H9 (cell line): ENCODE data around the gene SDK2. TPM values are rescaled to one million over a fixed set of nuclear protein-coding genes. Genes with fewer than 3 reads are reported as not detected.
A peak's percentile ranks its signal among the peaks of the same experiment; 100 is the strongest.

Source experiments
- DNase-seq: peaks from one replicate; pipeline ENCODE4 v3.0.0-alpha.2; 2017
- H2AFZ ChIP-seq: one replicate; pipeline ENCODE4 v1.6.1; 2013; ENCODE audit warnings: mild to moderate bottlenecking, low read length, control low read depth, moderate library complexity
- H2AK5ac ChIP-seq: 2 replicates; pipeline ENCODE4 v1.6.1; 2013; ENCODE audit warnings: low read length, control low read depth, mixed read lengths; ENCODE audit not compliant: insufficient read length
- H2BK120ac ChIP-seq: one replicate; pipeline ENCODE4 v1.6.1; 2013; ENCODE audit warnings: low read depth, mild to moderate bottlenecking, low read length, control low read depth, inconsistent platforms; ENCODE audit not compliant: poor library complexity, severe bottlenecking
- H2BK12ac ChIP-seq: 2 replicates; pipeline ENCODE4 v1.6.1; 2013; ENCODE audit warnings: low read length, control low read depth, mixed read lengths, low read depth; ENCODE audit not compliant: insufficient read length
- H2BK15ac ChIP-seq: 2 replicates; pipeline ENCODE4 v1.6.1; 2013; ENCODE audit warnings: low read depth, low read length, control low read depth
- H2BK20ac ChIP-seq: one replicate; pipeline ENCODE4 v1.6.1; 2013; ENCODE audit warnings: low read depth, mild to moderate bottlenecking, low read length, control low read depth, inconsistent platforms; ENCODE audit not compliant: poor library complexity, severe bottlenecking
- H2BK5ac ChIP-seq: 2 replicates; pipeline ENCODE4 v1.6.1; 2013; ENCODE audit warnings: low read length, control low read depth, mixed read lengths; ENCODE audit not compliant: insufficient read length
- H3K14ac ChIP-seq: 2 replicates; pipeline ENCODE4 v1.6.1; 2013; ENCODE audit warnings: low read length, control low read depth; ENCODE audit not compliant: insufficient read depth
- H3K18ac ChIP-seq: 2 replicates; pipeline ENCODE4 v1.6.1; 2013; ENCODE audit warnings: low read depth, mild to moderate bottlenecking, mixed read lengths, low read length, control low read depth; ENCODE audit not compliant: insufficient read length
- H3K23ac ChIP-seq: 2 replicates; pipeline ENCODE4 v1.6.1; 2013; ENCODE audit warnings: low read length, control low read depth, mixed read lengths, low read depth; ENCODE audit not compliant: insufficient read length
- H3K23me2 ChIP-seq: 2 replicates; pipeline ENCODE4 v1.6.1; 2013; ENCODE audit warnings: low read depth, mild to moderate bottlenecking, mixed read lengths, low read length, control low read depth; ENCODE audit not compliant: insufficient read length, poor library complexity, severe bottlenecking
- H3K27ac ChIP-seq: 2 replicates; pipeline ENCODE4 v1.5.1; 2013; ENCODE audit warnings: low read length, control low read depth, mixed read lengths, low read depth; ENCODE audit not compliant: insufficient read length
- H3K27me3 ChIP-seq: 2 replicates; pipeline ENCODE4 v1.6.1; 2013; ENCODE audit warnings: low read length, control low read depth, inconsistent platforms; ENCODE audit not compliant: insufficient read depth
- H3K4ac ChIP-seq: 2 replicates; pipeline ENCODE4 v1.6.1; 2013; ENCODE audit warnings: low read depth, mild to moderate bottlenecking, control low read depth, inconsistent platforms, low read length, moderate library complexity
- H3K4me1 ChIP-seq: 2 replicates; pipeline ENCODE4 v1.6.1; 2013; ENCODE audit warnings: low read length, control low read depth, inconsistent platforms; ENCODE audit not compliant: insufficient read depth
- H3K4me2 ChIP-seq: 2 replicates; pipeline ENCODE4 v1.6.1; 2013; ENCODE audit warnings: low read length, control low read depth, mixed read lengths; ENCODE audit not compliant: insufficient read length, insufficient read depth
- H3K56ac ChIP-seq: 2 replicates; pipeline ENCODE4 v1.6.1; 2013; ENCODE audit warnings: low read depth, mild to moderate bottlenecking, mixed read lengths, low read length, control low read depth; ENCODE audit not compliant: insufficient read length
- H3K79me1 ChIP-seq: 2 replicates; pipeline ENCODE4 v1.6.1; 2013; ENCODE audit warnings: low read depth, mild to moderate bottlenecking, moderate library complexity, low read length, control low read depth, inconsistent platforms; ENCODE audit not compliant: insufficient read depth, poor library complexity, severe bottlenecking
- H3K79me2 ChIP-seq: 2 replicates; pipeline ENCODE4 v1.6.1; 2013; ENCODE audit warnings: low read length, control low read depth, inconsistent platforms; ENCODE audit not compliant: insufficient read depth
- H3K9ac ChIP-seq: 2 replicates; pipeline ENCODE4 v1.6.1; 2013; ENCODE audit warnings: low read length, control low read depth, mixed read lengths; ENCODE audit not compliant: insufficient read length; ENCODE audit errors: extremely low read depth
- H3K9me3 ChIP-seq: one replicate; pipeline ENCODE4 v1.6.1; 2013; ENCODE audit warnings: low read depth, low read length, inconsistent platforms; ENCODE audit not compliant: control insufficient read depth
- H3T11ph ChIP-seq: one replicate; pipeline ENCODE4 v1.6.1; 2013; ENCODE audit warnings: mild to moderate bottlenecking, low read length, control low read depth, inconsistent platforms
- H4K20me1 ChIP-seq: one replicate; pipeline ENCODE4 v1.6.1; 2013; ENCODE audit not compliant: control insufficient read depth, insufficient read length, insufficient read depth
- H4K5ac ChIP-seq: 2 replicates; pipeline ENCODE4 v1.6.1; 2013; ENCODE audit warnings: low read depth, mild to moderate bottlenecking, mixed read lengths, low read length, control low read depth; ENCODE audit not compliant: insufficient read length
- H4K8ac ChIP-seq: replicated peaks from 2 replicates; pipeline ENCODE4 v1.6.1; 2013; ENCODE audit warnings: low read length, control low read depth, mixed read lengths, low read depth; ENCODE audit not compliant: insufficient read length
- H4K91ac ChIP-seq: 2 replicates; pipeline ENCODE4 v1.6.1; 2013; ENCODE audit warnings: low read depth, mild to moderate bottlenecking, moderate library complexity, mixed read lengths, low read length, control low read depth; ENCODE audit not compliant: insufficient read length
- H3K27ac Mint-ChIP-seq, 3 experiments: 2 replicates in 2 of 3; 3 replicates in 1 of 3; pipeline ENCODE4 v1.8.0; 2020 to 2021; ENCODE audit warnings: mixed read lengths in 3 of 3, mild to moderate bottlenecking in 1 of 3, moderate library complexity in 1 of 3
- H3K27me3 Mint-ChIP-seq: 2 replicates; pipeline ENCODE4 v1.8.0; 2021; ENCODE audit warnings: low read depth, mild to moderate bottlenecking, moderate library complexity, mixed read lengths
- H3K36me3 Mint-ChIP-seq, 3 experiments: 2 replicates in 2 of 3; 3 replicates in 1 of 3; pipeline ENCODE4 v1.8.0; 2020 to 2021; ENCODE audit warnings: low read depth in 3 of 3, mixed read lengths in 3 of 3; ENCODE audit not compliant: insufficient read depth in 1 of 3
- H3K4me1 Mint-ChIP-seq, 2 experiments: 2 replicates each; pipeline ENCODE4 v1.8.0; 2020; ENCODE audit warnings: mixed read lengths in 2 of 2
- H3K4me3 Mint-ChIP-seq, 2 experiments: 2 replicates in 1 of 2; 3 replicates in 1 of 2; pipeline ENCODE4 v1.8.0; 2020 to 2021; ENCODE audit warnings: mild to moderate bottlenecking in 2 of 2, mixed read lengths in 2 of 2, moderate library complexity in 1 of 2
- H3K9me3 Mint-ChIP-seq, 2 experiments: 2 replicates in 1 of 2; 3 replicates in 1 of 2; pipeline ENCODE4 v1.8.0; 2020; ENCODE audit warnings: mild to moderate bottlenecking in 2 of 2, mixed read lengths in 2 of 2, moderate library complexity in 1 of 2
- WGBS: extraction: QIAGEN DNeasy Blood & Tissue Kit; methylation state at CpG from one replicate; pipeline ENCODE4 v1.1.7; 2013; ENCODE audit warnings: missing lambda C conversion rate, low lambda C conversion rate, mixed read lengths; ENCODE audit not compliant: insufficient read length; ENCODE audit errors: extremely low coverage; 5-methylcytosine and 5-hydroxymethylcytosine counted together
- total RNA-seq: library from RNA; stranded (reverse); gene quantifications from 2 replicates; pipeline ENCODE4 v1.2.1, GENCODE V29; 2021
- TF ChIP-seq, protein P1 (sequence below): fragments of 200-600 bp; sonication (generic); conservative IDR thresholded peaks from 3 replicates; pipeline ENCODE4 v1.8.0; 2021; ENCODE audit warnings: antibody characterized with exemption, mild to moderate bottlenecking

The SDK2 gene
- total RNA-seq, 1 experiment from 2014 or later, result 9.1 TPM

DNA sequence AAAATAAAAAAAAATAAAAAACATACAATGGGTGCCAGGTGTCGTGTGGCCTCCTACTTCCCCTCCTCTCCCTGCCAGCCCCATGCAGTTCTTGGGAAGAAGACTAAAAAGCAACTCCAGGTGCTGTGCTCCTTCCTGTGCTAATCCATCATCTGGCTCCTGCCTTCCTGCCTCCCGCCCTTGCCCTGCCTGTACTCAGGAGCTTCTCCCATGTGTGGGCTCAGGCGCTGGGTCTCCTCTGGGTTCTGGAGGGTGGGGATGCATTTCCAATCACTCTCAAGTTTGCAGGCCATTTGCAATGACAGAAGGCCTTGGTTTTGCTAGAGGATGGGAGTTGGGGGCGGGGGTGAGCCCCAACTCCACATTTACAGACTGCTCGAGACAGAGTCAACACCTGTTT lies 122.9 kb downstream of the SDK2 start:
- Histone ChIP-seq H3K23me2 (no peaks in the 10 kb centered on the region), H3K56ac (no peak overlapping the region)

More for the DNA sequence above, 122.9 kb downstream of the SDK2 start:
- H3K4me3 Mint-ChIP-seq, result no peak overlapping the region
- Histone ChIP-seq H3K23ac (no peak overlapping the region), H2BK120ac (no peak overlapping the region), H2AFZ (no peak overlapping the region), H4K5ac (no peak overlapping the region), H3K27ac (no peak overlapping the region), H2BK15ac (no peak overlapping the region), H4K8ac (no peak overlapping the region), H2AK5ac (no peak overlapping the region), H3K18ac (no peak overlapping the region), H3T11ph (no peak overlapping the region), H2BK12ac (no peak overlapping the region), H2BK20ac (no peak overlapping the region), H4K91ac (no peak overlapping the region), H3K27me3 (no peaks in the 10 kb centered on the region), H3K9ac (no peak overlapping the region), H3K79me2 (no peaks in the 10 kb centered on the region), H3K14ac (no peak overlapping the region), H3K79me1 (no peaks in the 10 kb centered on the region), H3K9me3 (no peaks in the 10 kb centered on the region), H3K4ac (no peak overlapping the region), H3K4me1 (no peaks in the 10 kb centered on the region), H2BK5ac (no peak overlapping the region), H4K20me1 (no peaks in the 10 kb centered on the region), H3K4me2 (no peak overlapping the region)
- no CpG with 5 or more reads among the region's 5 CpGs for WGBS
- H3K27ac Mint-ChIP-seq, result peak overlapping the region in 2 of 3 experiments; percentile 44; a peak in 1 of 7 replicates
- H3K36me3 Mint-ChIP-seq, result no peaks in the 10 kb centered on the region; a peak in 1 of 7 replicates
- DNase-seq, result no peak
- H3K4me1 Mint-ChIP-seq, result peaks cover 12 to 30% of the 10 kb centered on the region in 2 experiments
- TF ChIP-seq, protein P1, sequence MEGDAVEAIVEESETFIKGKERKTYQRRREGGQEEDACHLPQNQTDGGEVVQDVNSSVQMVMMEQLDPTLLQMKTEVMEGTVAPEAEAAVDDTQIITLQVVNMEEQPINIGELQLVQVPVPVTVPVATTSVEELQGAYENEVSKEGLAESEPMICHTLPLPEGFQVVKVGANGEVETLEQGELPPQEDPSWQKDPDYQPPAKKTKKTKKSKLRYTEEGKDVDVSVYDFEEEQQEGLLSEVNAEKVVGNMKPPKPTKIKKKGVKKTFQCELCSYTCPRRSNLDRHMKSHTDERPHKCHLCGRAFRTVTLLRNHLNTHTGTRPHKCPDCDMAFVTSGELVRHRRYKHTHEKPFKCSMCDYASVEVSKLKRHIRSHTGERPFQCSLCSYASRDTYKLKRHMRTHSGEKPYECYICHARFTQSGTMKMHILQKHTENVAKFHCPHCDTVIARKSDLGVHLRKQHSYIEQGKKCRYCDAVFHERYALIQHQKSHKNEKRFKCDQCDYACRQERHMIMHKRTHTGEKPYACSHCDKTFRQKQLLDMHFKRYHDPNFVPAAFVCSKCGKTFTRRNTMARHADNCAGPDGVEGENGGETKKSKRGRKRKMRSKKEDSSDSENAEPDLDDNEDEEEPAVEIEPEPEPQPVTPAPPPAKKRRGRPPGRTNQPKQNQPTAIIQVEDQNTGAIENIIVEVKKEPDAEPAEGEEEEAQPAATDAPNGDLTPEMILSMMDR, result no peak
- no peaks in the 10 kb centered on the region for H3K9me3 Mint-ChIP-seq
- peaks cover 2% of the 10 kb centered on the region; the same call in 1 of the 2 replicates for H3K27me3 Mint-ChIP-seq
